Tibial nerve (tissue), 4 donors: Measurements from ENCODE around the gene NOC4L. TPM values are rescaled to one million over a fixed set of nuclear protein-coding genes. Genes with fewer than 3 reads are reported as not detected.

Experiments
- DNase-seq, 2 donors: peaks; one replicate each; pipeline ENCODE4 v3.0.0-alpha.2; 2019; ENCODE audit warnings: low spot score in 2 of 2
- H3K27ac ChIP-seq, 4 donors: fragments of 200-600 bp; sonication (generic) in 3 of 4; one replicate each; pipeline ENCODE4 v1.5.1; 2017 to 2019; ENCODE audit warnings: mild to moderate bottlenecking in 1 of 4
- H3K27me3 ChIP-seq, 2 donors: fragments of 200-600 bp; sonication (generic) in 1 of 2; one replicate each; pipeline versions ENCODE4 v1.5.1 to v1.6.0; 2017 to 2019
- H3K36me3 ChIP-seq, 3 donors: fragments of 200-600 bp; sonication (generic); one replicate each; pipeline ENCODE4 v1.5.1; 2018 to 2019
- H3K4me1 ChIP-seq, 4 donors: fragments of 200-600 bp; sonication (generic) in 3 of 4; one replicate each; pipeline ENCODE4 v1.5.1; 2017 to 2019
- H3K4me3 ChIP-seq, 4 donors: fragments of 200-600 bp; sonication (generic) in 3 of 4; one replicate each; pipeline ENCODE4 v1.5.1; 2017 to 2019; ENCODE audit warnings: mild to moderate bottlenecking in 1 of 4, moderate library complexity in 1 of 4
- H3K9me3 ChIP-seq, 4 donors: fragments of 200-600 bp; sonication (generic) in 3 of 4; one replicate each; pipeline ENCODE4 v1.5.1; 2017 to 2019
- CTCF ChIP-seq, 5 experiments: fragments of 200-600 bp in 3 of 5; fragments of 450-650 bp in 2 of 5; sonication (generic) in 3 of 5; IDR thresholded peaks; one replicate each; pipeline ENCODE4 v1.5.1; 2016 to 2019; ENCODE audit warnings: antibody characterized with exemption in 5 of 5, mild to moderate bottlenecking in 3 of 5, moderate library complexity in 2 of 5
- EP300 ChIP-seq, 2 donors: sonication (generic); formaldehyde crosslinking; IDR thresholded peaks; one replicate each; pipeline ENCODE4 v1.6.1; 2017; ENCODE audit warnings: antibody characterized with exemption in 2 of 2, mild to moderate bottlenecking in 1 of 2
- POLR2A ChIP-seq, 2 donors: fragments of 450-650 bp; IDR thresholded peaks; one replicate each; pipeline ENCODE4 v1.6.1; 2017; ENCODE audit warnings: antibody characterized with exemption in 2 of 2, mild to moderate bottlenecking in 2 of 2, moderate library complexity in 2 of 2
- WGBS, 2 donors: methylation state at CpG; one replicate each; pipeline ENCODE4 v1.1.5; 2018; 5-methylcytosine and 5-hydroxymethylcytosine counted together
- total RNA-seq, 4 donors: library from RNA; depleted of rRNA; stranded (reverse); fragments of >200 nt; gene quantifications; one replicate each; pipeline ENCODE4 v1.1.0, GENCODE V29; 2016

NOC4L gene
- total RNA-seq, 4 donors from 2014 or later: 8.2 to 24.9 (median 17.0) TPM

DNA sequence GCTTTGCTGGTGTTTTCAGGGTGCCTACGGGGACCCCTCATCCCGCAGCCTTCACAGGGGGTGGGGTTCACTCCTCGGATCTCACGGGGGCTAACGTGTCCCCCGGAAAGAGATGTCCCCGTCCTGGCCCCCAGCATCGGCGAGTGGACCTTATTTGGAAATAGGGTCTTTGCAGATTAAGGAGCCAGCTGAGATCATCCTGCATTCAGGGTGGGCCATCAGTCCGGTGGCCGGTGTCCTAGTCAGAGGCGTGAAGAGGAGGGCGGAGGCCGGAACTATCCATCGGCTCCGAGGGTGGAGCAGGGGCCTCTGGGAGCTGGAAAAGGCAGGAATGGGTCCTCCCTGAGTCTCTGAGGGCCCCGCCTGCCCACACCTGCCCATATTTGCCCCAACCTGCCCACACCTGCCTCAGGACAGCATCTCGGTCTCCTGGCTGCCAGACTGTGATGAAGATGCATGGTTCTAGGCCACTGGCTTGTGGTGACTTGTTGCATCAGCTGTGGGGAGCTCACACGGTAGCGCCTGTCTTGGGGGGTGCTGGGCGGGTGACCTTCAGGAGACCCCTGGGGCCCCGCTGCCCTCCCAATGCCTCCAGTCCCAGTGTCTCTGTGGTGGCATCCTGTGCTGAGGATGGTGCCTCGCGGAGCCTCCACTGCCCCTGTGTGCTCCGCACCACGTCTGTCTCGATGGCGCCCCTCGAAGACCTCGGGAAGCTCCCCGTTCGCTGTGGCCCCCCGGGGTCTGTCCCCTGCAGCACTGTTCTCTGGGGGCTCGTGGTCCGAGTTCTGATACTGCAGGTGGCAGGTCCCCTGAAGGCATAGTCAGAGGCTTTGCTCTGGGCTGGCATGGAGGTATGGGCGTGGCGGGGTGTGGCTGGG is 14.7 kb downstream of the NOC4L start:
- 85 to 89% methylated on average over 30 to 34 of the region's 37 CpGs for WGBS, 2 donors
- H3K4me3 ChIP-seq: no peak overlapping the region
- H3K27ac ChIP-seq: no peak overlapping the region
- no peaks in the 10 kb centered on the region for H3K27me3 ChIP-seq
- no peaks in the 10 kb centered on the region for H3K9me3 ChIP-seq
- H3K4me1 ChIP-seq: peaks cover 0 to 27% (median 12%) of the 10 kb centered on the region in 4 donors
- H3K36me3 ChIP-seq: peaks cover 0 to 32% (median 0%) of the 10 kb centered on the region in 3 donors
- DNase-seq: no peak
- TF ChIP-seq EP300 (IDR thresholded peaks at IDR 0.05): no peak
- no peak for TF ChIP-seq CTCF (IDR thresholded peaks at IDR 0.05)
- TF ChIP-seq POLR2A (IDR thresholded peaks at IDR 0.05): no peak

DNA sequence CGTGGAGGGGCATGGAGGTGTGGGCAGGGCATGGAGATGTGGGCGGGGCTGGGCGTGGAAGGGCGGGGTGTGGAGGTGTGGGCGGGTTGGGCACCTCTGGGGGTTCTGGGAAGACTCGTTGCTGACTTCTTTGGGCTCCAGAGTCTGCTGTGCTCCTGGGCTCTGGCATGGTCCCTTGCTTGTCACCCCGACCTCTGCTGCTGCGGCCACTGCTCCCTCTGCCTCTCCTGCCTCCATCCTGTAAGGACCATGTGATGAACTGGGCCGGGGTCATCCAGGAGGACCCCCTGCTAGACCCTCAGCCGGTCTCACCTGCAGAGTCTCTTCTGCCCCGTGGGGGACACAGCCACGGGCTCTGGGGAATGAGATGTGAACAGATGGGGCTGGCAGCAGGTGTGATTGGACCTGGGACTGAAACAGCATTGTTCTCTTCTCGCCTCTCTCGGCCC is 15.3 kb downstream of the NOC4L start:
- Histone ChIP-seq H3K27me3 (no peaks in the 10 kb centered on the region), H3K4me1 (peaks cover 0 to 22% (median 10%) of the 10 kb centered on the region in 4 donors), H3K36me3 (peaks cover 0 to 32% (median 0%) of the 10 kb centered on the region in 3 donors), H3K4me3 (no peak overlapping the region), H3K9me3 (no peaks in the 10 kb centered on the region), H3K27ac (no peak overlapping the region)
- DNase-seq: no peak
- WGBS, 2 donors: 76 to 78% methylated on average over 14 of the region's 14 CpGs
- TF ChIP-seq POLR2A (IDR thresholded peaks at IDR 0.05) (no peak), EP300 (IDR thresholded peaks at IDR 0.05) (no peak), CTCF (IDR thresholded peaks at IDR 0.05) (no peak)

- no peak for DNase-seq
- H3K36me3 ChIP-seq: peaks cover 0 to 32% (median 0%) of the 10 kb centered on the region in 3 donors
- no peak overlapping the region for H3K27ac ChIP-seq
- no peaks in the 10 kb centered on the region for H3K27me3 ChIP-seq
- 74 to 79% methylated on average over 16 of the region's 16 CpGs for WGBS, 2 donors
- no peaks in the 10 kb centered on the region for H3K9me3 ChIP-seq
- no peak for TF ChIP-seq POLR2A (IDR thresholded peaks at IDR 0.05)
- no peak for TF ChIP-seq CTCF (IDR thresholded peaks at IDR 0.05)
- TF ChIP-seq EP300 (IDR thresholded peaks at IDR 0.05): no peak
- no peak overlapping the region for H3K4me3 ChIP-seq
- peaks cover 0 to 22% (median 10%) of the 10 kb centered on the region in 4 donors for H3K4me1 ChIP-seq
Measured at GRCh38 chr12:132160016-132160415, 15.8 kb downstream of the NOC4L start.

- no peak overlapping the region for H3K27ac ChIP-seq
- 80 to 87% methylated on average over 1 to 15 of the region's 15 CpGs for WGBS, 2 donors
- no peak for DNase-seq
- TF ChIP-seq EP300 (IDR thresholded peaks at IDR 0.05) (no peak), POLR2A (IDR thresholded peaks at IDR 0.05) (no peak), CTCF (IDR thresholded peaks at IDR 0.05) (no peak)
- H3K9me3 ChIP-seq: no peaks in the 10 kb centered on the region
- no peak overlapping the region for H3K4me3 ChIP-seq
- peaks cover 0 to 22% (median 10%) of the 10 kb centered on the region in 4 donors for H3K4me1 ChIP-seq
- H3K27me3 ChIP-seq: no peaks in the 10 kb centered on the region
- H3K36me3 ChIP-seq: peaks cover 0 to 32% (median 0%) of the 10 kb centered on the region in 3 donors
Measured at GRCh38 chr12:132160601-132161035, 16.4 kb downstream of the NOC4L start.
